ELF-1 (cell line): ENCODE measurements around the gene CTXN1.
"Not testable (repeated sequence)": the region's sequence is repeated elsewhere in the genome, so short reads cannot be mapped to it uniquely, and the experiment has no call there.

Experiments
- DNase-seq: peaks from one replicate; pipeline ENCODE4 v3.0.0-alpha.2; 2016; ENCODE audit warnings: low read depth, low spot score

CTXN1 gene

DNA sequence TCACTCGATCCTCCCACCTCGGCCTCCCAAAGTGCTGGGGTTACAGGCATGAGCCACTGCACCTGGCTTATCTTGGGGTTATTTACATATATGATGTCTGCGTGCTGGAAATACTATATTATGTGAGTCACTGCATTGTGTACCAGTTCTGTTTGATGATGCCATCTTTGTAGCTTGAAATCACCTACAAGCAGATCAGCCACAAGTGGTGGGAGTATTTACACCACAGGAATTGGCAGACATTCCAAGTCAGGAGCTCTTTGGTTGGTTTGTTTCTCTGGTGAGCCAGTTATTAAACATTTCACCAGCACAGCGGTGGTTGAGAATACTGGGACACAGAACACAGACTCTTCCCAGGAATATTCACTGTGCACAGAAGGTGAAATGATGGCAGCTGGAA lies 22.0 kb upstream of the CTXN1 start:
- no peak for DNase-seq

DNA sequence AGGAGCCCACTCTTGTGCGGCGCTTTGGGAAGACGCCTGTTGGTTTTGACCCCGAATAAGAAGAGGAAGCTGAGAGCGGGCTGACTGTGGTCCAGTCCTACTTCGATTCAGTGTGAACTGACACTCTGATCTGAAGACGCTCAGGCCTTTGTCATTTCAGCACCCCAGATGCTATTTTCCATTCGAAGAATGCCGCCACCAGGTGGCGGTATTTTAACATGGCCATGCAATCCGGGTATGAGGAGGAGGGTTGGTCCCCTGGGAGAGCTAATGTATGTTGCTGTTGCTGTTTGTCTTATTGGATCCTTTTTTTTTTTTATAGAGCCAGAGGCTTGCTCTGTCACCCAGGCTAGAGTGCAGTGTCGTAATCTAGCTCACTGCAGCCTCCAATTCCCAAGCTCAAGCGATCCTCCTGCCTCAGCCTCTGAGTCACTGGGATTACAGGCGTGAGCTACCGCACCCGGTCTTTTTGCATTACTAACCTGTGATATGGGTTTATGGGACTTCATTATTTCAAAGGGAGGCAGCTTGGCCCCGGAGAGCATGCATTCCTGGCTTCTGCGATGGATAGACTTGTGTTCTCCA lies 18.3 kb upstream of the CTXN1 start:
- DNase-seq = peak; percentile 95

DNA sequence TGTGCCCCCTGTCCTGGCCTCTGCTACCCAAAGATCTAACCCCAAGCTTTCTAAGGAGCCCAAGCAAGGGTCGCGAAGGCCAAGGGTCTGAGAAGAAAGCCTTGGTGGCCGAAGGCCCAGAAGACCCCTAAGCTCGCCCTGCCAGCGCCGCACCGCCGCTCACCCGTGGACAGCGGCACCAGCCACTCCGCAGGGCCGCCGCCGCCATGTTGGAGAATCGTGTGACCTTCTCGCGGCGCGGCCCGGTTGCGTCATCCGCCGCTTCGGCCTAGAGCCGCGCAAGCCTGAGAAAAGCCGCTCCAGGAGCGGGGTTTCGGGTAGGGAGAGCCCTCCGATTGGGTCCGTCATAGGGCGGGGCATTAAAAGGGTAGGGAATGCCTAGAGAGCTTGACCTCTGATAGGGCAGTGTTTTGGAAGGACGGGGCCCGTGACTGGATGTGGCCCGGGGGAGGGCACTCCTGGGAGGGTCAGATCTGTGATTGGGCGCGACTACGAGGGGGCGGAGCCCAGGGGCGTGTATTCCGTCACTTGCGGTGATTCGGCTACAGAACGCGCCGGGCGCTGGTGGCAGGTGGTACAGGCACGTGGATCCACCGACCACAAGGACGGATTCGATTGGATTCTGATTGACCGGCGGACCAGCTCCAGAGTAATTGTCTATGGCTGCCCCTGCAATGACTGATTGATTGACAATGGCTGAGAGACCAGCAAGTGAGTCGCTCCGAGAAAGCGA lies 17.7 kb upstream of the CTXN1 start, which contains the start of gene TIMM44:
TIMM44 (minus strand) TSS at position 223 of the 733 bp plus-strand sequence; CDS start at position 208, 15 bp downstream.
- peak; percentile 100 for DNase-seq

DNA sequence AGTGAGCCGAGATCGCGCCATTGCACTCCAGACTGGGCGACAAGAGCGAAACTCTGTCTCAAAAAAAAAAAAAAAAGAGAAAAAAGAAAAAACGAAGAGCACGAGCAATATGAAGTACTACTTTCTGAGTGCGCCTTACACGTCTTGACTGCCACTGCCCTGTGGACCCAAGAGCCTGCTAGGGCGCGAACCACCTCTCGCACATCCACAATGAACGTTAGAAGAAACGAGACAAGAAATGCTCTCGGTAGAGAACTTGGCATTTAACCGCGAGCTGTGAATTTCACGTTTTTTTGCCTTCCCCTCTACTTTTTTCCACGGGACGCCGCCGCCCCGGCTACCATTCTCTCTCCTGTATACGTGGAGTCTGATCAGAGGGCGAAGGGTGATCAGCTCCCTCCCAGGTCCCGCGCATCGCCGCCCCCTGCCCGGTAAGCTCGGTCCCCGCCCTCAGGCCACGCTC lies 17.1 kb upstream of the CTXN1 start:
- no peak for DNase-seq

DNA sequence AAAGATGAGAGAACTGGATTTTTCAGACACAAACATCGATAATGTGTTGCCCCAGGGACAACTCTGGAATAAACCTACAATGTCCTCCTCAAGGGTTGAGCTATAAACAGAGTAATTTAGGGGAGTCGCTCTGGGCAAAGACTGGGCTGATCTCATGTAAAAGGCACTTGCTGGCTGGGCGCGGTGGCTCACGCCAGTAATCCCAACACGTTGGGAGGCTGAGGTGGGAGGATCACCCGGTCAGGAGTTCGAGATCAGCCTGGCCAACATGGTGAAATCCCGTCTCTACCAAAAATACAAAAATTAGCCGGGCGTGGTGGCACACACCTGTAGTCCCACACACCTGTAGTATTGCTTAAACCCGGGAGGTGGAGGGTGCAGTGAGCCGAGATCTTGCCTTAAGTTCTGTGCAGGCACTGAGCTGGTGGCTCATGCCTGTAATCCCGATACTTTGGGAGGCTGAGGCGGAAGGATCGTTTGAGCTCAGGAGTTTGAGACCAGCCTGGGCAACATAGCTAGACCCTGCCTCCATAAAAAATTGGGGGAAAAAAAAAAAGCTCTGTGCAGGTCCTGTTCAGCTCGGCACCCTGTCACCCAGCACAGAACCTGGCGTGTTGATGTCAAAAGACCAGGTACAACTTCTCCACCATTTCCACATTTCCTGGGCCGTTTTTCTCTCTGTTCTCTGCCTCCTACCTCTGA lies 16.1 kb upstream of the CTXN1 start:
- no peak for DNase-seq

DNA sequence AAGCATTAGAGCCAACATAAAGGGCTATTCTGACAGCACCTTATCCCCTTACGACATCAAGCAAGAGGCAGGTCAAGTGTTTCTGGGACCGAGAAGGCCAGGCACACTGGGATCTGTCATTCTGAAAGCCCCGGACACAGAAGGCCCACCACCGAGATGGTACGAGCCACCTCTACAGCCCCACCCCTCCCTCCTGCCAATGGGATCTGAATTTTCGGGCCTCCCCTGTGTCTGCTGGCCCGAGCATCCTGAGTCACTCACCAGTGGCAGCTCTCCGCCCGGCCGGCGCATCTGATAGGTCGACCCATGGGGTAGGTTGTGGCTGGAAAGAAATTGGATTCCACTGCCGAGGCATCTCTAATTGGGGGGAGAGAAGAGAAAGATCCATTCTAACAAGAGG lies 14.9 kb upstream of the CTXN1 start:
- no peak for DNase-seq

DNA sequence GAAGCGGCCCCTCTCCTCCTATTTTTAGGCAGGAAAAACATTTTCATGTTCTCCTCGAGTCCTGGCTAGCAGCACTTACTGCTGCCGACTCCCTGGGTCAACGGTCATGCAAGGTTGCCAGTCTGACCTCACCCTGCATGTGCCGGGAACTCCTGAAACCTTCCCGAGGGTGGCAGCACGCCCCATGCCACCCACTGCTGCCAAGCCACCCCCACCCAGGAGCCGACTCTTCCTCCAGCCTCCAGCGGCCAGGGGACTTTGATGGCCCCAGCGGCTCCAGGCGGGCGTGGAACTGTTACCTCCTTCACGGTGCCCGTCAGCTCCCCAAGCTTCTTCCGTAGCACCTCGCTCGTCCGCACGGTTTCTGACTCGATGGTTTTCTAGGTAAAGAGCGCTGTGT lies 8.8 kb upstream of the CTXN1 start:
- no peak for DNase-seq

DNA sequence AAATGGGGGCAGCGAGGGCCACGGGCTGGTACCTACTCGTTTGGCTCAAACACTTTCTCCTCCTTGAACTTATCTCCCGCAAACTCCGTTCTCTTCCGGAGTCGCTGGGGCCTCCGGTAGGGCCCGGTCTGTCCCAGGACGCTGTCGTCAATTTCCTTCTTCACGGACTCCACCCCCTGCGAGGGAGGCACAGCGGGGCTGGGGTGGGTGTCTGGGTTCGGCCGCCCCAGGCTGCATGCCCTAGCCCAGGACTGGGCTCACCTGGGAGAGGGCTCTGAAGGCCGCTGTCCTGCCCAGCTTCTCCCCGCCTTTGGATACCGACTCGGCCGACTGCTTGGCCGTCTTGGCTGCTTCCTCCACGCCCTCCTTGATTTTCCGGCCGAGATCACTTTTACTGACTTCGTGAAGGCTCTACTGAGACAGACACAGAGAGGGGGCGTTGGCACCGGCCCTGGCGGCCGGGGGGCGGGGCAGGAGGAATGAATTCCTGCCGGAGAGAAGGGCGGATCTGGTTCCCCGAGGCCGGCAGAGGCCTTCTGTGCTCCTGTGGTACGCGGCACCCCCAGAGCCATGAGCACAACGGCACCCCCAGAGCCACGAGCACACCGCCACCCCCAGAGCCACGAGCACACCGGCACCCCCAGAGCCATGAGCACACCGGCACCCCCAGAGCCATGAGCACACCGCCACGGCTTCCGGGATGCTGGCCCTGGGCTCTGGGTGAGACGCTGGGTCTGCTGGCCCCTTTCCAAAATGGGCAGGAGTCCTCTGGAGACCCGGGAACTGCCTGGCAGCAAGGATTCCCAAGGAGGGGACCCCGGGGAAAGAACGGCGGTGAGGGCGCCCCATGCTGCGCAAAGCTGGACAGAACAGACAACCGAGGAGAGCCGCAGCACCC lies 8.1 kb upstream of the CTXN1 start:
- DNase-seq = no peak

DNA sequence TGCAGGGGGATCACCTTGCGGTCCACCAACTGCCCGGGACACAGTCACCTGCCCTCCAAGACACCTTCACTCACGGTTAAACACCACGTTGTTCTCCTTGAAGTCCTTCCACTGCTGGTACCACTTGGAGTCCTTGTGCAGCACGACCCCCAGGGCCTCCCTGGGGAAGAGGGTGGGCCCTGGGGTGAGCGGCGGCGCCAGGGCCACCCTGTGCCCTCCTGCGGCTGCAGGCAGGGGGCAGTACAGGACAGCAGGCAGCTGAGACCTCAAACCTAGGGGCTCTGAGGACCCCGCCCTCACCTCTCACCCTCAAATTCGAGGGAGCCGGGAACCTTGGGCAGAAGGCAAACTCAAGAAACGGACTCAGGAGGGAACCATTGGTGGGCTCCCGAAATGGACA lies 7.5 kb upstream of the CTXN1 start:
- DNase-seq = peak; percentile 24

DNA sequence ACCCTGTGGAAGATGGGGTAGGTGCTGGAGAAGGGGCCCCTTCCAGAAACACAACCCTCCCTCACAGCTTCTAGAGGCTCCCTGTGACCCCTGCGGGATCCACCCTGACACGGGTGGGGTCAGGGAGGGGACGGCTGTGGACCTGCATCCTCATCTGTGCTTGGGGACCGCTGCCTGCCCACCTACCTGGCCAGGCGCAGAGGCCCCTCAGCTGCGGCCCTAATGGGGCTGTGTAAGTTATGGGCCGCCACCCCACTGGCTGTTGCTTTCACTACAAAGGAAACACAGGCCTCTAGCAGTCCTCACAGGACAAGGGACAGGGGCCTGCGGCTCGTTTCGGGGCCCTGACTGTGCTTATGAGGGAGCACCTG lies 7.0 kb upstream of the CTXN1 start:
- DNase-seq = no peak

DNA sequence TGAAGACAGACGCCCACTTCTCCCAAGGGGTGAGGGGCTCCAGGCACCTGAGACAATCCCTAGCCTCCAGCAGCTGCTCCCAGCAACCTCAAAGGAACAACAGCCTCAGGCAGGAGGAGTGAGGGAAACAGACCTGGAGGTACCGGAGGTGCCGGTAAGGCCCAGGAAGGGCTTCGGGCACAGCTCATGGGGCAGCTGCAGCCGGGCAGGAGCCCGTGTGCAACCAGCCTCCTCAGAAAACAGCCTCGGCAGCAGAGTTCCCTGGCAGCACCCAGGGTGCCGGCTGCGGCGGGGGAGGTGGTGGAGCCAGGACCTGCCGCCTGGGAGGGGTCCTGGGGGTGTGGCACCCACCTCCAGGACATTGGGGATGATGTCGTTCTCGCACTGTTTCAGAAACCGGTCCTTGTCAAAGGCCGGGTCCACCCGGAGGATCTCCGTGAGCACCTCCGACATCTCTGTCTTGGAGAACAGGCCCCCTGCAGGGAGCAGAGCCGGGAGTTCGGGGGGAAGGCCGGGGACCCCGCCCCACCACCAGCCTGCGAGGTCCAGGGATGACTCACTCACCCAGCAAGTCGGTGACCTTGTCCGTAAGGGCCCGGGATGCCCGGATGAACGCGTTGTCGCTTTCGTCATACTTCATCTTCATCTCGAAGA lies 6.5 kb upstream of the CTXN1 start:
- no peak for DNase-seq

DNA sequence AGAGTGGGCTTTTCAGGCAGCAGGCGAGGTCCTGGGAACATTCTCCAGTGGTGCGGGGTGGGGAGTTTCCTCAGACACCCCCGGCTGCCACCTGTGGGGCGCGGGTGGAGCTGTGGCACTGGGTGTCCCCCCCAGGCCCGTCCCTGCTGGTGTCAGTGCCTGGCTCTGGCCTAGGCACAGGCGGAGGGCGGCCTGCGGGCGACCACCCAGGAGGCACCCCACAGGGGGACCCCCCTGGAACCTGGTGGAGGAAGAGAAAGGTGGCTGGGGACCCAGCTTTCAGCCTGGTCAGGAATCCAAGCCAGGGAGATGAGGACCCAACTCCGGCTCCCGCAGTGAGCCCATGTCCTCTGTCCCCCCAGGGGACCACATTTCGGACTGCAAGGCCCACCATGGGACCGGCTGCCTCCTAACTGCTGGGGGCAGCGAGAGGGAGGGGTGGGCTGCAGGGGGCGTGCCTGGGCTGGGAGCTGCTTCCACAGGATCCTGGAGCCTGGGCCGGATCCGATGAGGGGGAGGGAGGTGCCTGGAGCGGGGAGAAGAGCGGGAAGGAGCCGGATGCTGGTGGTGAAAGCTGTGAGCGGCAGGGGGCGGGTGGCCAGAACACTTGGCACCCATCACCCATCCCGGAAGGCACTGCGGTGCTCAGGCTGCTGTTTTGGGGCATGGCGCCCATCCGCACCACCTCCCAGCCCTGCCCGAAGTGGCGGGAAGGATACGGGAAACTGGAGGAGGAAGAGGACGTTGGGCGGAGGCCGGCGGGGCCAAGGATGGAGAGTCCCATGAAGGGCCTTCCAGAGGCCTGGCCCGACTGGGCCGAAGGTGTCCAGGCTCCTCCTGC lies 5.5 kb upstream of the CTXN1 start:
- no peak for DNase-seq

DNA sequence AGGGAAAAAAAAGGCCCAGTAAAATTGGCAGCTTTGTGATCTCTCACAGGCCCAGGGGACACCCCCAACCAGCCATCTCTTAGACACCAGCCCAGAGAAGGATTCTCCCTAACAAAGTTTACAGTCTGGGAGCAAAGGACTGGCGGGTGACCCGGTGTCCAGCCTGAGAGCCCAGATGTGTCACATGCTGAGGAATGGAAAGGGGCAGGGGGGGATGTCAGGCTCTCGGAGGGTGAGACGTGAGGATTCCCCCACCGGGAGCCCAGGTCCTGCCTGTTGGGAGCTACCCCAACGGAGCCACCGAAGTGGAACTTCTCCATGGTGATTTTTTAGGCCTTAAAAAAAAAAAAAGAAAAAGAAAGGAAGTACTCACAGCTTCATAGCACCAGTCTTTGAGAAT lies 4.8 kb upstream of the CTXN1 start:
- DNase-seq = no peak

DNA sequence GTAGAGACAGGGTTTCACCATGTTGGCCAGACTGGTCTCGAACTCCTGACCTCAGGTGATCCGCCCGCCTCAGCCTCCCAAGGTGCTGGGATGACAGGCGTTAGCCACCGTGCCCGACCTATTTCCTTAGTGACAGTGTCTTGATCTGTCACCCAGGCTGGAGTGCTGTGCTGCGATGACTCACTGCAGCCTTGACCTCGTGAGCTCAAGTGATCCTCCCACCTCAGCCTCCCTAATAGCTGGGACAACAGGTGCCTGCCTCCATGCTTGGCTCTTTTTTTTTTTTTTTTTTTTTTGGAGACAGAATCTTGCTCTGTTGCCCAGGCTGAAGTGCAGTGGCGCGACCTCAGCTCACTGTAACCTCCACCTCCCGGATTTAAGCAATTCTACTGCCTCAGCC lies 4.1 kb upstream of the CTXN1 start:
- not testable (repeated sequence) for DNase-seq

DNA sequence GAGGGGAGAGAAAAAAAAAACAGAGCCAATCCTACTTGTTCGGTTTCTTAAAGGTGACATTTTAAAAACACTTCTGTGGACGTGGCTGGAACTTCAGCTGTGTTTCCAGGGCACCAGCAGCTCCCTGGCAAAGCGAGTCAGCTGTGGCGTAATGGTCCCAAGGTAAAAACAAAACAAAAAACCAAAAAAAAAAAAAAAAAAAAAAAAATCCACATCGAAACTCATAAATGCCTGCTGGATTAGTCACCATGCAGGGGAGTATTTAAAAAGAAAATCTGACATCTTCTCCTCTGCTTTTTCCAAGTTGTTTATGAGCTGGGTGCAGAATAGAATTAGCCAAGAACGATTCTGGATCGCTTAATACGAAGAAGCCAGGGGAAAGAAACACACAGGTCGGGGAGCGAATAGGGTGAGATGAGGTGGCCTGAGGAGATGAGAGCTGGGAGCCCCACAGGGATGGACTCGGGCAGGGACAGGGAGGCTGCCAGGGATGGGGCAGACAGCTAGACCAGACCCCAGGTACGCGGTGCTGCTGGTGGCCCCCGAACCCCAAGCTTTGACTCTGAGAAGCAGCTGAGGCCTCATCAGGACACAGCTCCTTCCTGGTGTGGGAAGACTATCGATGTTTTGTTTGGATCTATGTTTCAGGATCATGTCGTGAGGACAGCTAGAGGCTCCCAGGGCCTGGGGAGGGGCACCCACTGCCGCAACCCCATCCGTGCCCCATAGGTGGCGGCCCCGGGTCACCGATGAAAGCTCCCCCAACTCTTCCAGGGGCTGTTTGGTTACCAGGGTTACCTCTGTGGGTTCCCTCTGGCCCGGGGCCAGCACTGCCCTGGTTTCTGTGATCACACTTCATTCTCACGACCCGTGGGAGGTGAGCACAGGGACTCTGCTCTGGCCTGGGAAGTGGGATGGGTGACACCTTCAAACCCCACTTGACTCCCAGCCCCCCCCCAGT lies 3.1 kb upstream of the CTXN1 start:
- DNase-seq = peak; percentile 76

DNA sequence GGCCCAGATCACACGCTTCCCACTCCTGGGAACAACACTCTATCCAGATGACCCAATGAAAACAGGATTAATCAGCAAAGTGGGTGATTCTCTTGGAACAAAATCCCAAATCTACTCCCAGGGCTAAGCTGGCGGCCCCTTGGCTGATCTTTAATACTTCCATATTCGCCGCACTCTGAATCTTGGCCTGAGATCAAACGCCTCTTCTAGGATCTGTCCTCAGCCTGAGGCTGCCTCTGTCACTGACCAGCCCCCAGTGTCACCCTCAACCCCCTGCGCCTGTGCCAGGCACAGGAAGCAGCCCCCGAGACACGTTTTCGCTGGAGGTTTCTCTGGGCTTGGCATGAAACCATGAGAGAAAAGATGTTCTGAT lies 2.4 kb upstream of the CTXN1 start:
- DNase-seq = no peak

DNA sequence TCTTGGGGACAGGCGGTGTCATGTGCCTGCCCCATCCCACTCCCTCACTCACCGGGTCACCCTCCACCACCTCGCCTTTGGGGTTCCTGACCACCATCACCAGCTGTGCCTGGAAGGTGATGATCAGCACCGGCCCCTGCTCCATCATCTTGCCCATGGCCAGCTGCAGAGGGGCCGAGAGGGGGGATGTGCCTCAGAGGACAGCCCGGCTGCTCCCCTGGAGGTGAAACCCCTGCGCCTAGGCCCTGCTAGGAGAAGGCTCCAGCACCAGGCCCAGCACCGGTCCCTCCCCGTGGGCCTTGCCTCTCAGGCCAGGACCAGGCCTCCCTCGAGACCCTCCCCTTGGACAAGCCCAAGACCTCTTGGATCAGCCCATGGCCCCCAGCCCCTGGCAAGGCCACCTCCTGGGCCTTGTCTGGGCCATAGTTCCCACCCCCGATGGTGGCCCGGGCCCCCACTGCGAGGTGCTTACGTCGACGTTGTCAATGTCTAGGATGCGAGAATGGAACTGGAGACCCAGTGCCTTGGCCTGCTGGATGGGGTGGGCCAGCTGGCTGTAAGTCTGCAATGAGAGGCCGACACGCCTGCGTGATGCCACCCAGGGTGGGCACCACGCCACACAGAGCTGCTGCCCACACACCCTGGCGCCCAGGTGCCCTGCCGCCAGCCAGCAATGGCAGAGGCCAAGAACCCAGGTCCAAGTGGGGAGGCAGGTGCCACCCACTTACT lies 1.8 kb upstream of the CTXN1 start:
- no peak for DNase-seq

DNA sequence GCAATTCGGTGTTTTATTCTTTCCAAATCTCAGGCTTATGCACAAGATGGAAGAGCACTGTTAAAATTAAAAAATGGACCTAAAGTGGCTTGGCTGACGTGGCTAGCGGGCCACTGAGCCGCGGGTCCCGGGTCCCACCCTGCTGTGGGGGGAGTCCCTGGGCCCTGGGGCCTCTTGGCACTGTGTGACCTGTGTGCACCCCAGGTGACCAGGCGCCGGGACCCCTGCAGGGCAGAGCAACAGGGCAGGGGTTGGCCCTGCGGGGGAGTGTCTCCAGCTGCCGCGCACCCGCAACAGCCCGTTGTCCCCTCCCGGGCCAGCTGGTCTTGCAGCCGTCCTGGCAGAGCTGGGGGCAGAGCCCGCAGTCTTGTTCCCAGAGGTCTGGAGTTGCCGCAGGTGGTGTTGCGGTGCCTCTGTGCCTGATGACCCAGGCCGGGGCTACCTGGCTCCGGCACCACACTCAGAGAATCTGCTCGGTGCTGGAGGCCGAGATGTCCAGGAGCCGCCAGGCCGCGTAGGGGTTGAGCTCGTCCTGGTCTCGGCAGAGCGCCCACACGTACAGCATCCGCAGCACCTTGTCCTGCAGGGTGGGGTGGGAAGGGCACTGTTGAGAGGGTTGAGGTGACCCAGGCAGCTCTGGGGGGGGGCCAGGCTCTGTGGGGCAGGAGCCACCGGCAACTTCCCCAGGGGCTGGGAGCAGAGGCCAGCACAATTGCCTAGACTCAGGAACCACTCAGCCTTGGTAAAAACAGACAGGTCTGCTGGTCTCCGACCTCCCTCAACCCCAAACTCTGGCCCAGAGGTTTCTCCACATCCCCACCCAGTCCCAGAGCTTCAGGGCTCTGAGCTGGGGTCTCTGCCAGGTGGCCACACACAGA lies 1.0 kb upstream of the CTXN1 start:
- peak; percentile 22 for DNase-seq
